GM23338 (cell line): ENCODE data around the gene SMAD1. TPM values are rescaled to one million over a fixed set of nuclear protein-coding genes. Genes with fewer than 3 reads are reported as not detected.

Experiments used
- ATAC-seq: fragments of 200-7000 bp; cut with Tn5 transposase; 3 replicates; pipeline ENCODE4 v1.9.1; 2020
- DNase-seq: peaks from one replicate; pipeline ENCODE4 v3.0.0-alpha.2; 2015; ENCODE audit warnings: low spot score
- H2AFZ ChIP-seq: fragments of 200-600 bp; sonication (generic); 2 replicates; pipeline ENCODE4 v1.8.0; 2016; ENCODE audit warnings: antibody characterized with exemption, mild to moderate bottlenecking, moderate library complexity
- H3F3A ChIP-seq: fragments of 200-600 bp; sonication (generic); replicated peaks from 2 replicates; pipeline ENCODE4 v1.8.0; 2017; ENCODE audit warnings: antibody characterized with exemption, mixed run types, low read depth
- H3K27ac ChIP-seq: fragments of 200-600 bp; sonication (generic); 2 replicates; pipeline ENCODE4 v1.6.1; 2016; ENCODE audit warnings: low read depth
- H3K27me3 ChIP-seq: fragments of 200-600 bp; sonication (generic); 2 replicates; pipeline ENCODE4 v1.8.0; 2016; ENCODE audit warnings: mild to moderate bottlenecking, mixed run types, moderate library complexity; ENCODE audit not compliant: insufficient read depth
- H3K36me3 ChIP-seq: fragments of 200-600 bp; sonication (generic); 2 replicates; pipeline ENCODE4 v1.8.0; 2016; ENCODE audit warnings: mild to moderate bottlenecking; ENCODE audit not compliant: insufficient read depth
- H3K4me1 ChIP-seq: fragments of 200-600 bp; sonication (generic); 2 replicates; pipeline ENCODE4 v1.8.0; 2016; ENCODE audit warnings: mild to moderate bottlenecking, moderate library complexity; ENCODE audit not compliant: insufficient read depth
- H3K4me2 ChIP-seq: fragments of 200-600 bp; sonication (generic); 2 replicates; pipeline ENCODE4 v1.7.1; 2017; ENCODE audit warnings: mixed run types
- H3K4me3 ChIP-seq: fragments of 200-600 bp; sonication (generic); 2 replicates; pipeline ENCODE4 v1.6.1; 2016; ENCODE audit warnings: mixed run types
- H3K79me2 ChIP-seq: fragments of 200-600 bp; sonication (generic); replicated peaks from 2 replicates; pipeline ENCODE4 v1.8.0; 2017; ENCODE audit warnings: mild to moderate bottlenecking; ENCODE audit not compliant: insufficient read depth
- H3K9me2 ChIP-seq: fragments of 200-600 bp; sonication (generic); 2 replicates; pipeline ENCODE4 v1.8.0; 2017; ENCODE audit not compliant: insufficient read depth
- H4K20me1 ChIP-seq: fragments of 200-600 bp; sonication (generic); replicated peaks from 2 replicates; pipeline ENCODE4 v1.8.0; 2017; ENCODE audit warnings: mild to moderate bottlenecking; ENCODE audit not compliant: insufficient read depth
- H3K27ac Mint-ChIP-seq: 2 replicates; pipeline ENCODE4 v1.8.0; 2020; ENCODE audit warnings: inconsistent platforms, mild to moderate bottlenecking, moderate library complexity, mixed read lengths
- H3K27me3 Mint-ChIP-seq: 3 replicates; pipeline ENCODE4 v1.8.0; 2022; ENCODE audit warnings: low read depth, mild to moderate bottlenecking, moderate library complexity, mixed read lengths, inconsistent platforms; ENCODE audit not compliant: insufficient read depth, poor library complexity
- H3K36me3 Mint-ChIP-seq: 3 replicates; pipeline ENCODE4 v1.8.0; 2021; ENCODE audit warnings: low read depth, mild to moderate bottlenecking, inconsistent platforms, moderate library complexity, mixed read lengths
- H3K4me1 Mint-ChIP-seq: 3 replicates; pipeline ENCODE4 v1.8.0; 2020; ENCODE audit warnings: mild to moderate bottlenecking, inconsistent platforms, mixed read lengths
- H3K4me3 Mint-ChIP-seq: 3 replicates; pipeline ENCODE4 v1.8.0; 2021; ENCODE audit warnings: moderate library complexity, mild to moderate bottlenecking, inconsistent platforms, mixed read lengths
- H3K9me3 Mint-ChIP-seq: 3 replicates; pipeline ENCODE4 v1.8.0; 2020; ENCODE audit warnings: moderate library complexity, mild to moderate bottlenecking, inconsistent platforms, mixed read lengths
- CREB1 ChIP-seq: fragments of 250-450 bp; sonication (Bioruptor Pico); IDR thresholded peaks from 2 replicates; pipeline ENCODE4 v1.5.0; 2020; ENCODE audit warnings: low read depth, mild to moderate bottlenecking, moderate library complexity
- EZH2 ChIP-seq: fragments of 200-600 bp; sonication (generic); IDR thresholded peaks from one replicate; pipeline ENCODE4 v1.8.0; 2017; ENCODE audit warnings: antibody characterized with exemption, mild to moderate bottlenecking, low read depth; ENCODE audit not compliant: unreplicated experiment
- EZH2phosphoT487 ChIP-seq: fragments of 200-600 bp; sonication (generic); IDR thresholded peaks from one replicate; pipeline ENCODE4 v1.8.1; 2018; ENCODE audit warnings: antibody characterized with exemption; ENCODE audit not compliant: unreplicated experiment
- JUNB ChIP-seq: IDR thresholded peaks from one replicate; pipeline ENCODE4 v1.6.1; 2016; ENCODE audit warnings: antibody characterized with exemption; ENCODE audit not compliant: unreplicated experiment
- NANOG ChIP-seq: IDR thresholded peaks from 2 replicates; pipeline ENCODE4 v1.6.1; 2016; ENCODE audit warnings: antibody characterized with exemption, borderline replicate concordance
- POLR2AphosphoS5 ChIP-seq: IDR thresholded peaks from 2 replicates; pipeline ENCODE4 v1.6.1; 2016; ENCODE audit warnings: antibody characterized with exemption, low read depth
- STAT1 ChIP-seq: IDR thresholded peaks from one replicate; pipeline ENCODE4 v1.6.1; 2016; ENCODE audit warnings: antibody characterized with exemption; ENCODE audit not compliant: unreplicated experiment
- ZNF114 ChIP-seq: fragments of 250-450 bp; sonication (Bioruptor Pico); IDR thresholded peaks from 2 replicates; pipeline ENCODE4 v1.5.0; 2020; ENCODE audit warnings: mild to moderate bottlenecking, moderate library complexity
- ZNF331 ChIP-seq: fragments of 250-450 bp; sonication (Bioruptor Pico); IDR thresholded peaks from 2 replicates; pipeline ENCODE4 v1.5.0; 2020; ENCODE audit warnings: low read depth, mild to moderate bottlenecking, moderate library complexity
- polyA plus RNA-seq: library from polyadenylated mRNA; unstranded; fragments of >200 nt; fragmentation: Nextera tagmentation; extraction: Ambion mirVana; gene quantifications from 2 replicates; pipeline ENCODE4 v1.2.1, GENCODE V29; 2016
- total RNA-seq: library from RNA; depleted of rRNA; stranded (reverse); fragments of >200 nt; shearing (Covaris generic); gene quantifications from 2 replicates; pipeline ENCODE4 v1.2.3, GENCODE V29; 2014
- TF ChIP-seq, protein P1 (sequence below): fragments of 250-450 bp; sonication (Bioruptor Pico); IDR thresholded peaks from 2 replicates; pipeline ENCODE4 v1.5.0; 2020; ENCODE audit warnings: mild to moderate bottlenecking, moderate library complexity
- TF ChIP-seq, protein P2 (sequence below): IDR thresholded peaks from 2 replicates; pipeline ENCODE4 v1.6.1; 2016; ENCODE audit warnings: antibody characterized with exemption
- TF ChIP-seq, protein P3 (sequence below): IDR thresholded peaks from one replicate; pipeline ENCODE4 v1.6.1; 2018; ENCODE audit warnings: antibody characterized with exemption; ENCODE audit not compliant: unreplicated experiment
- TF ChIP-seq, protein P4 (sequence below), 2 experiments: fragments of 200-600 bp in 1 of 2; sonication (generic) in 1 of 2; conservative IDR thresholded peaks; 2 replicates each; pipeline versions ENCODE4 v1.5.1 to v1.6.1; 2016 to 2017; ENCODE audit warnings: antibody characterized with exemption in 2 of 2, low read depth in 2 of 2, mild to moderate bottlenecking in 2 of 2, moderate library complexity in 1 of 2

Gene SMAD1
- total and polyA plus RNA-seq, 2 experiments from 2014 or later, result 19.8 to 33.6 TPM

- peak overlapping the region; percentile 33; the same call in 1 of the 2 replicates for H3K4me2 ChIP-seq
- no peaks in the 10 kb centered on the region for H3K9me3 Mint-ChIP-seq
- no peak overlapping the region for H2AFZ ChIP-seq
- H3K4me3 Mint-ChIP-seq, result no peak overlapping the region
- H3K27ac Mint-ChIP-seq, result peak overlapping the region; percentile 1; the same call in 1 of the 2 replicates
- no peaks in the 10 kb centered on the region for H3K36me3 ChIP-seq
- ATAC-seq, result no peak
- H3K9me2 ChIP-seq, result no peaks in the 10 kb centered on the region
- peak overlapping the region; percentile 61; the same call in 1 of the 2 replicates for H3K27ac ChIP-seq
- no peak for DNase-seq
- TF ChIP-seq EZH2 (no peak), NANOG (no peak), ZNF114 (CRISPR knock-in tag) (no peak), STAT1 (no peak), POLR2AphosphoS5 (no peak), JUNB (no peak), ZNF331 (CRISPR knock-in tag) (no peak), CREB1 (CRISPR knock-in tag) (no peak), EZH2phosphoT487 (no peak)
- TF ChIP-seq, protein P1, sequence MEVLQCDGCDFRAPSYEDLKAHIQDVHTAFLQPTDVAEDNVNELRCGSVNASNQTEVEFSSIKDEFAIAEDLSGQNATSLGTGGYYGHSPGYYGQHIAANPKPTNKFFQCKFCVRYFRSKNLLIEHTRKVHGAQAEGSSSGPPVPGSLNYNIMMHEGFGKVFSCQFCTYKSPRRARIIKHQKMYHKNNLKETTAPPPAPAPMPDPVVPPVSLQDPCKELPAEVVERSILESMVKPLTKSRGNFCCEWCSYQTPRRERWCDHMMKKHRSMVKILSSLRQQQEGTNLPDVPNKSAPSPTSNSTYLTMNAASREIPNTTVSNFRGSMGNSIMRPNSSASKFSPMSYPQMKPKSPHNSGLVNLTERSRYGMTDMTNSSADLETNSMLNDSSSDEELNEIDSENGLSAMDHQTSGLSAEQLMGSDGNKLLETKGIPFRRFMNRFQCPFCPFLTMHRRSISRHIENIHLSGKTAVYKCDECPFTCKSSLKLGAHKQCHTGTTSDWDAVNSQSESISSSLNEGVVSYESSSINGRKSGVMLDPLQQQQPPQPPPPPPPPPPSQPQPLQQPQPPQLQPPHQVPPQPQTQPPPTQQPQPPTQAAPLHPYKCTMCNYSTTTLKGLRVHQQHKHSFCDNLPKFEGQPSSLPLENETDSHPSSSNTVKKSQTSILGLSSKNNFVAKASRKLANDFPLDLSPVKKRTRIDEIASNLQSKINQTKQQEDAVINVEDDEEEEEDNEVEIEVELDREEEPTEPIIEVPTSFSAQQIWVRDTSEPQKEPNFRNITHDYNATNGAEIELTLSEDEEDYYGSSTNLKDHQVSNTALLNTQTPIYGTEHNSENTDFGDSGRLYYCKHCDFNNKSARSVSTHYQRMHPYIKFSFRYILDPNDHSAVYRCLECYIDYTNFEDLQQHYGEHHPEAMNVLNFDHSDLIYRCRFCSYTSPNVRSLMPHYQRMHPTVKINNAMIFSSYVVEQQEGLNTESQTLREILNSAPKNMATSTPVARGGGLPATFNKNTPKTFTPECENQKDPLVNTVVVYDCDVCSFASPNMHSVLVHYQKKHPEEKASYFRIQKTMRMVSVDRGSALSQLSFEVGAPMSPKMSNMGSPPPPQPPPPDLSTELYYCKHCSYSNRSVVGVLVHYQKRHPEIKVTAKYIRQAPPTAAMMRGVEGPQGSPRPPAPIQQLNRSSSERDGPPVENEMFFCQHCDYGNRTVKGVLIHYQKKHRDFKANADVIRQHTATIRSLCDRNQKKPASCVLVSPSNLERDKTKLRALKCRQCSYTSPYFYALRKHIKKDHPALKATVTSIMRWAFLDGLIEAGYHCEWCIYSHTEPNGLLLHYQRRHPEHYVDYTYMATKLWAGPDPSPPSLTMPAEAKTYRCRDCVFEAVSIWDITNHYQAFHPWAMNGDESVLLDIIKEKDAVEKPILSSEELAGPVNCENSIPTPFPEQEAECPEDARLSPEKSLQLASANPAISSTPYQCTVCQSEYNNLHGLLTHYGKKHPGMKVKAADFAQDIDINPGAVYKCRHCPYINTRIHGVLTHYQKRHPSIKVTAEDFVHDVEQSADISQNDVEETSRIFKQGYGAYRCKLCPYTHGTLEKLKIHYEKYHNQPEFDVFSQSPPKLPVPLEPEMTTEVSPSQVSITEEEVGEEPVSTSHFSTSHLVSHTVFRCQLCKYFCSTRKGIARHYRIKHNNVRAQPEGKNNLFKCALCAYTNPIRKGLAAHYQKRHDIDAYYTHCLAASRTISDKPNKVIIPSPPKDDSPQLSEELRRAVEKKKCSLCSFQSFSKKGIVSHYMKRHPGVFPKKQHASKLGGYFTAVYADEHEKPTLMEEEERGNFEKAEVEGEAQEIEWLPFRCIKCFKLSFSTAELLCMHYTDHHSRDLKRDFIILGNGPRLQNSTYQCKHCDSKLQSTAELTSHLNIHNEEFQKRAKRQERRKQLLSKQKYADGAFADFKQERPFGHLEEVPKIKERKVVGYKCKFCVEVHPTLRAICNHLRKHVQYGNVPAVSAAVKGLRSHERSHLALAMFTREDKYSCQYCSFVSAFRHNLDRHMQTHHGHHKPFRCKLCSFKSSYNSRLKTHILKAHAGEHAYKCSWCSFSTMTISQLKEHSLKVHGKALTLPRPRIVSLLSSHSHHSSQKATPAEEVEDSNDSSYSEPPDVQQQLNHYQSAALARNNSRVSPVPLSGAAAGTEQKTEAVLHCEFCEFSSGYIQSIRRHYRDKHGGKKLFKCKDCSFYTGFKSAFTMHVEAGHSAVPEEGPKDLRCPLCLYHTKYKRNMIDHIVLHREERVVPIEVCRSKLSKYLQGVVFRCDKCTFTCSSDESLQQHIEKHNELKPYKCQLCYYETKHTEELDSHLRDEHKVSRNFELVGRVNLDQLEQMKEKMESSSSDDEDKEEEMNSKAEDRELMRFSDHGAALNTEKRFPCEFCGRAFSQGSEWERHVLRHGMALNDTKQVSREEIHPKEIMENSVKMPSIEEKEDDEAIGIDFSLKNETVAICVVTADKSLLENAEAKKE (CRISPR knock-in tag), result no peak
- TF ChIP-seq, protein P2, sequence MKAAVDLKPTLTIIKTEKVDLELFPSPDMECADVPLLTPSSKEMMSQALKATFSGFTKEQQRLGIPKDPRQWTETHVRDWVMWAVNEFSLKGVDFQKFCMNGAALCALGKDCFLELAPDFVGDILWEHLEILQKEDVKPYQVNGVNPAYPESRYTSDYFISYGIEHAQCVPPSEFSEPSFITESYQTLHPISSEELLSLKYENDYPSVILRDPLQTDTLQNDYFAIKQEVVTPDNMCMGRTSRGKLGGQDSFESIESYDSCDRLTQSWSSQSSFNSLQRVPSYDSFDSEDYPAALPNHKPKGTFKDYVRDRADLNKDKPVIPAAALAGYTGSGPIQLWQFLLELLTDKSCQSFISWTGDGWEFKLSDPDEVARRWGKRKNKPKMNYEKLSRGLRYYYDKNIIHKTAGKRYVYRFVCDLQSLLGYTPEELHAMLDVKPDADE, result no peak
- TF ChIP-seq, protein P3, sequence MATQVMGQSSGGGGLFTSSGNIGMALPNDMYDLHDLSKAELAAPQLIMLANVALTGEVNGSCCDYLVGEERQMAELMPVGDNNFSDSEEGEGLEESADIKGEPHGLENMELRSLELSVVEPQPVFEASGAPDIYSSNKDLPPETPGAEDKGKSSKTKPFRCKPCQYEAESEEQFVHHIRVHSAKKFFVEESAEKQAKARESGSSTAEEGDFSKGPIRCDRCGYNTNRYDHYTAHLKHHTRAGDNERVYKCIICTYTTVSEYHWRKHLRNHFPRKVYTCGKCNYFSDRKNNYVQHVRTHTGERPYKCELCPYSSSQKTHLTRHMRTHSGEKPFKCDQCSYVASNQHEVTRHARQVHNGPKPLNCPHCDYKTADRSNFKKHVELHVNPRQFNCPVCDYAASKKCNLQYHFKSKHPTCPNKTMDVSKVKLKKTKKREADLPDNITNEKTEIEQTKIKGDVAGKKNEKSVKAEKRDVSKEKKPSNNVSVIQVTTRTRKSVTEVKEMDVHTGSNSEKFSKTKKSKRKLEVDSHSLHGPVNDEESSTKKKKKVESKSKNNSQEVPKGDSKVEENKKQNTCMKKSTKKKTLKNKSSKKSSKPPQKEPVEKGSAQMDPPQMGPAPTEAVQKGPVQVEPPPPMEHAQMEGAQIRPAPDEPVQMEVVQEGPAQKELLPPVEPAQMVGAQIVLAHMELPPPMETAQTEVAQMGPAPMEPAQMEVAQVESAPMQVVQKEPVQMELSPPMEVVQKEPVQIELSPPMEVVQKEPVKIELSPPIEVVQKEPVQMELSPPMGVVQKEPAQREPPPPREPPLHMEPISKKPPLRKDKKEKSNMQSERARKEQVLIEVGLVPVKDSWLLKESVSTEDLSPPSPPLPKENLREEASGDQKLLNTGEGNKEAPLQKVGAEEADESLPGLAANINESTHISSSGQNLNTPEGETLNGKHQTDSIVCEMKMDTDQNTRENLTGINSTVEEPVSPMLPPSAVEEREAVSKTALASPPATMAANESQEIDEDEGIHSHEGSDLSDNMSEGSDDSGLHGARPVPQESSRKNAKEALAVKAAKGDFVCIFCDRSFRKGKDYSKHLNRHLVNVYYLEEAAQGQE, result no peak
- TF ChIP-seq, protein P4, sequence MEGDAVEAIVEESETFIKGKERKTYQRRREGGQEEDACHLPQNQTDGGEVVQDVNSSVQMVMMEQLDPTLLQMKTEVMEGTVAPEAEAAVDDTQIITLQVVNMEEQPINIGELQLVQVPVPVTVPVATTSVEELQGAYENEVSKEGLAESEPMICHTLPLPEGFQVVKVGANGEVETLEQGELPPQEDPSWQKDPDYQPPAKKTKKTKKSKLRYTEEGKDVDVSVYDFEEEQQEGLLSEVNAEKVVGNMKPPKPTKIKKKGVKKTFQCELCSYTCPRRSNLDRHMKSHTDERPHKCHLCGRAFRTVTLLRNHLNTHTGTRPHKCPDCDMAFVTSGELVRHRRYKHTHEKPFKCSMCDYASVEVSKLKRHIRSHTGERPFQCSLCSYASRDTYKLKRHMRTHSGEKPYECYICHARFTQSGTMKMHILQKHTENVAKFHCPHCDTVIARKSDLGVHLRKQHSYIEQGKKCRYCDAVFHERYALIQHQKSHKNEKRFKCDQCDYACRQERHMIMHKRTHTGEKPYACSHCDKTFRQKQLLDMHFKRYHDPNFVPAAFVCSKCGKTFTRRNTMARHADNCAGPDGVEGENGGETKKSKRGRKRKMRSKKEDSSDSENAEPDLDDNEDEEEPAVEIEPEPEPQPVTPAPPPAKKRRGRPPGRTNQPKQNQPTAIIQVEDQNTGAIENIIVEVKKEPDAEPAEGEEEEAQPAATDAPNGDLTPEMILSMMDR (conservative IDR thresholded peaks at IDR 0.05; ENCODE audit: low read depth in 2 of 2), result no peak
- no peak overlapping the region for H3K4me3 ChIP-seq
- H3K79me2 ChIP-seq, result peaks cover 98% of the 10 kb centered on the region
- H3K4me1 ChIP-seq, result peaks cover 41% of the 10 kb centered on the region
- no peaks in the 10 kb centered on the region for H3K27me3 ChIP-seq
- H3K4me1 Mint-ChIP-seq, result peaks cover 46% of the 10 kb centered on the region
- H4K20me1 ChIP-seq, result no peaks in the 10 kb centered on the region
- no peaks in the 10 kb centered on the region for H3K27me3 Mint-ChIP-seq
- H3F3A ChIP-seq, result no peaks in the 10 kb centered on the region
- no peaks in the 10 kb centered on the region for H3K36me3 Mint-ChIP-seq
These were observed 21.2 kb downstream of the SMAD1 start for GRCh38 chr4:145502809-145503208.
